DND-41 (cell line): ENCODE results near the gene SYNGR1.

Source experiments
- EZH2 ChIP-seq: IDR thresholded peaks from 3 replicates; pipeline ENCODE4 v1.6.1; 2012; ENCODE audit warnings: borderline replicate concordance, low read depth, mild to moderate bottlenecking, moderate library complexity, low read length, inconsistent platforms; ENCODE audit not compliant: severe bottlenecking
- TF ChIP-seq, protein P1 (sequence below): IDR thresholded peaks from 2 replicates; pipeline ENCODE4 v1.5.1; 2012; ENCODE audit warnings: borderline replicate concordance, low read length, moderate library complexity, mild to moderate bottlenecking; ENCODE audit not compliant: poor library complexity, severe bottlenecking; ENCODE audit errors: extremely low read depth

DNA sequence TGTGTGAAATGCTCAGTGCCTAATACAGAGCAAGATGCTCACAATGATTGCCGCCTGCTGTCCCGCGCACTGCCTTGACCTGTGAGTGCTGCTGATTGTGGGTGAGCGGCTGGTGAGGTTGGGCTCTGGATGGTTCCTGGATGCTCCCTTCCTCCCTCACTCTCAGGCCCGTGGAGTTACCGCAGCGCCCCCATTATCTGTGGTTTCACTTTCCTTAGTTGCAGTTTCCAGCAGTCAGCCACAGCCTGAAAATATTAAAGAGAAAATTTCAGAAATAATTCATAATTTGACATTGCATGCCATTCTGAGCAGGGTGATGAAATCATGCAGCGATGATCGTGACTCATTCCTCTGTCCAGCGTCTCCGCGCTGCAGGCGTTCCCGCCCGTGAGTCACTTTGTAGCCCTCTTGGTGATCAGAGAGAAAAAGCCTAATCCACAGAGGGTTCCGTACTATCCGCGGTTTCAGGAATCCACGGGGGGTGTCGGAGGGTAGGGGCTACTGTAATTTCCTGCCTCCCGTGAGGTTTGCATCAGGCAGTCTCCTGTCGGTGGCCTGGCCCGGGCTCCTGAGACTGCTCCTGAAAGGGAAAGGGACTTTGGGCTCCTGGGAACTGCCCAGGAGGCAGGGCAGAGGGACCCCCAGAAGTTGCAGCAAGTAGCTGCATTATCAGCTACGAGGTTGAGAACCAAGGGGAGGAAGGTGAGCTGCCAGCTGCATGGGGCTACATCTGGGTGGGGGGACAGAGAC is 41.0 kb upstream of the SYNGR1 start:
- TF ChIP-seq, protein P1, sequence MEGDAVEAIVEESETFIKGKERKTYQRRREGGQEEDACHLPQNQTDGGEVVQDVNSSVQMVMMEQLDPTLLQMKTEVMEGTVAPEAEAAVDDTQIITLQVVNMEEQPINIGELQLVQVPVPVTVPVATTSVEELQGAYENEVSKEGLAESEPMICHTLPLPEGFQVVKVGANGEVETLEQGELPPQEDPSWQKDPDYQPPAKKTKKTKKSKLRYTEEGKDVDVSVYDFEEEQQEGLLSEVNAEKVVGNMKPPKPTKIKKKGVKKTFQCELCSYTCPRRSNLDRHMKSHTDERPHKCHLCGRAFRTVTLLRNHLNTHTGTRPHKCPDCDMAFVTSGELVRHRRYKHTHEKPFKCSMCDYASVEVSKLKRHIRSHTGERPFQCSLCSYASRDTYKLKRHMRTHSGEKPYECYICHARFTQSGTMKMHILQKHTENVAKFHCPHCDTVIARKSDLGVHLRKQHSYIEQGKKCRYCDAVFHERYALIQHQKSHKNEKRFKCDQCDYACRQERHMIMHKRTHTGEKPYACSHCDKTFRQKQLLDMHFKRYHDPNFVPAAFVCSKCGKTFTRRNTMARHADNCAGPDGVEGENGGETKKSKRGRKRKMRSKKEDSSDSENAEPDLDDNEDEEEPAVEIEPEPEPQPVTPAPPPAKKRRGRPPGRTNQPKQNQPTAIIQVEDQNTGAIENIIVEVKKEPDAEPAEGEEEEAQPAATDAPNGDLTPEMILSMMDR: no peak
- TF ChIP-seq EZH2: no peak
